Erythroblast (primary cell): ENCODE measurements around the gene C1QTNF12.
A peak's percentile ranks its signal among the peaks of the same experiment; 100 is the strongest.

Experiments used
- DNase-seq, 2 experiments: peaks; one replicate each; lab custom pipeline; 2025; lab: John Stamatoyannopoulos, UW
- GATA1 ChIP-seq: IDR thresholded peaks from 2 replicates; pipeline ENCODE4 v1.6.1; 2011; ENCODE audit warnings: low read depth, mild to moderate bottlenecking, control low read depth, low read length, moderate library complexity
- POLR2A ChIP-seq: IDR thresholded peaks from 2 replicates; pipeline ENCODE4 v1.6.1; 2011; ENCODE audit warnings: mild to moderate bottlenecking, low read length

The C1QTNF12 gene

DNA sequence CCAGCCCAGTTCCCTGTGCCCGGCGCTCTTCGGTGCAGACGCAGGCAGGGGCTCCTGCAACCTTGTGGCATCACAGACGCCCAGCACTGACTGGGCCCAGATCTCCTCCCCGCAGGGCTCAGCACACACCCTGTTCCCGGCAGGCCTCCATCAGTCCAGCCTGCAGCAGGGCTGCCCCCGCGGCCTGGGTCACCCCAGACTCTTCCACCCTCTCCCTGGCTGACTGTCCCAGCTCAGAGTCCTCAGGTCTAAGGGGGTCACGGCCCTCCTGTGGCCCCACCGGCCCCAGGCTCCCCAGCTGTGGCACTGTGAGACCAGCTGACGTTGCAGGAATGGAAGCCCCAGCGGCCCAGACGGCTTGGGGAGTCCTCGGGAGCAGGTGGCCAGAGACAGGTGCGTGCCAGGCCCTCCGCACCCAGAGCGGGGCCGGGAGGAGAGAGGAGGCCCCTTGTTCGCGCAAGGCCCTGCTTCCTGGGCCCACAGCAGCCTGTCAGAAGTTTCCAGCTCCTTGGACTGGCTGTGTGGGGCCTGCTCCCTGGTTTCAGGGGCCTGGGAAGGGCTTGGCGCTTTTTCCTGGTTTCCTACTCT lies 10.3 kb downstream of the C1QTNF12 start:
- TF ChIP-seq GATA1 (no peak), POLR2A (no peak)
- no peak for DNase-seq

DNA sequence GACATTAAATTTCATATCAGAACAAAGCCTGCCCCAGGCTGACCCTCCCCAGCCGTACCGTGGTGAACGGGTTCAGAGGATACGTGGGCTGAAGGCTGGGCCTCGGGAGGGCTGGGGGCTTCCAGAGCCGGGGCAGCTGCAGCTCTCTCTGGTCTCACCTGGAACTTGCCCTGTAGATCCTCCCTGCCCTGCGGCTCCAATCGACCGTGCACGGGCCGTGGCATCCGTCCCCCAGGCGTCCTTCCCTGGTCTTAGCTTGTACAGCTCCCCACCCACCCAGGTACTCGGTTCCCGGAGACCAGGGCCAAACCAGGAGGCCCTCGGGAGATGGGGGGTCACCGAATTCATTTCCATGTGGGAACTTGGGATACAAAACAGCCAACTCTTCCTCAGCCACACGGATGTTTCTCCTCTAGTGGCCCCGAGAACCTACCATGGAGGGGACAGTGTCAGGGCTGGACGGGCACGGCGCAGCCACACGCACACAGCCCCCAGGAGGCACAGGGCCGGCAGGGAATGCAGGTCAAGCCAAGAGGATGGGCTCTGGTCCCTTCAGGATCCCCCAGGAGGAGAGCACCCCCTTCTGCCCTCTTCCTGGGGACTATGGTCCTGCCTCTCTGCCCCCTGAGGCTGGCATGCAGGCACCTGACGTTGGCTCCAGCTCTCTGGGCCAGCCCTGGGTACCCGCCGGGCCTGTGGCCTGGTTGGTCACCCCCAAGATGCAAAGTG lies 11.3 kb downstream of the C1QTNF12 start:
- no peak for DNase-seq
- TF ChIP-seq GATA1 (no peak), POLR2A (no peak)

DNA sequence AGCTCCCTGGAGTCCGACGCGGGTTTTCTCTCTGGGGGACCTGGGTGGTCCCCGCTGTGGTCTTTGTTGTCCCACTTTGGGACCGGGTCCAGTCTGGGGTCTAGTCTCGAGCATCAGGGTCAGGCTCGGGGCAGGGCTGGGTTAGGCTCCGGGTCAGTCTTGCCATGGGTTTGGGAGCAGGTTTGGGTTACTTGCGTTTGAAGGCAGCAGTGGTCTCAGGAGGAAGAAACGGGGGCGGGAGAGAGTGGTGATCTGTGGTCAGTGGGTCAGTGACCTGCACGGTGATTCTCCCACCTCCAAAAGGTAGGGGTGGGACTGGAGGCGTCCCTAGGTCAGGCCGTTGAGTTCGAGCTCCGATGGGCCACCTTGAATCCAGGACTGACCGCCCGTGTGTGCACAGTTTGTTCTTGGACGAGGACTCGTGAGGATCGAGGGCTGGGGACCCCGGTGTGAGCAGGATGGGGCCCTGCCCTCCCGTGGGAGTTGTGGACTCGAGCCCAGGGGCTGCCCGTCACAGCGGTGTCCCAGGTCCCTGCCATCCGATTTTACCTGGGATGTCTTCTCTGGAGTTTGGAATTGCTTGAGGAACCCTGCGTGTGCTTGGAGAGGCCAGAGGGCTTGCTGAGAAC lies 12.2 kb downstream of the C1QTNF12 start:
- TF ChIP-seq GATA1, result no peak
- TF ChIP-seq POLR2A, result no peak
- no peak for DNase-seq

DNA sequence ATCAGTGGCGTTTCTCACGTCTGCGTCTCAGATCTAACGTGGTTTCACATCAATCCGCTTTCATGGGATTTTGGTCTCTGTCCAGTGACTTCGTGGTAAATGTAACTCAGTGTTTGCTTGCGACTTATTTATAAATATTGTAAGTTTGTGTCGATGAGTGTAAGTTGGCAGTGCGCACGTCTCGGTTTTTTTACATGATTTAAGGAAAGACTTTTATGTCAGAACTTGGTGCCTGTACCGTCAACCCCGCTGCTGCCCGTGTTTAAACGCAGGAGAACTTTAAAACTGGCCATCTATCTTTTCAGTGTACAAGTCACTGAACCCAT lies 13.0 kb downstream of the C1QTNF12 start:
- no peak for DNase-seq
- TF ChIP-seq POLR2A (no peak), GATA1 (no peak)

DNA sequence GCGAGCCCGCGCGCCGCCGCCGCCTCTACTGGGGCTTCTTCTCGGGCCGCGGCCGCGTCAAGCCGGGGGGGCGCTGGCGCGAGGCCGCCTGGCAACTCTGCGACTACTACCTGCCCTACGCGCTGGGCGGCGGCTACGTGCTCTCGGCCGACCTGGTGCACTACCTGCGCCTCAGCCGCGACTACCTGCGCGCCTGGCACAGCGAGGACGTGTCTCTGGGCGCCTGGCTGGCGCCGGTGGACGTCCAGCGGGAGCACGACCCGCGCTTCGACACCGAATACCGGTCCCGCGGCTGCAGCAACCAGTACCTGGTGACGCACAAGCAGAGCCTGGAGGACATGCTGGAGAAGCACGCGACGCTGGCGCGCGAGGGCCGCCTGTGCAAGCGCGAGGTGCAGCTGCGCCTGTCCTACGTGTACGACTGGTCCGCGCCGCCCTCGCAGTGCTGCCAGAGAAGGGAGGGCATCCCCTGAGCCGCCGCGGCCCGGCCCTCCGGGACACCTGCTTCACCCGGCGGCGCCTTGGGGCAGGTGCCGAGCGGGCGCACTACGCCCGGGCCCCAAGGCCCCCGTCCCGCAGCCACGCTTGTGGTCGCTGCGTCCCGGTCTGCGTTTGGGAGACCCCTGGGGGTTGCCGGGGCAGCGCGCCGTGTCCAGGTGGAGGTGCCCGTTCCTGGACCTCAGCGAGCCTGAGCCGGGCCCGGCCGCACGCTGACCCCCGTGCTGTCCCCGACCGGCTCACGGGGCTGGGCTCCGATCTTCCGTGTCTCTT lies 13.5 kb downstream of the C1QTNF12 start:
- DNase-seq, result no peak
- TF ChIP-seq POLR2A (no peak), GATA1 (no peak)

DNA sequence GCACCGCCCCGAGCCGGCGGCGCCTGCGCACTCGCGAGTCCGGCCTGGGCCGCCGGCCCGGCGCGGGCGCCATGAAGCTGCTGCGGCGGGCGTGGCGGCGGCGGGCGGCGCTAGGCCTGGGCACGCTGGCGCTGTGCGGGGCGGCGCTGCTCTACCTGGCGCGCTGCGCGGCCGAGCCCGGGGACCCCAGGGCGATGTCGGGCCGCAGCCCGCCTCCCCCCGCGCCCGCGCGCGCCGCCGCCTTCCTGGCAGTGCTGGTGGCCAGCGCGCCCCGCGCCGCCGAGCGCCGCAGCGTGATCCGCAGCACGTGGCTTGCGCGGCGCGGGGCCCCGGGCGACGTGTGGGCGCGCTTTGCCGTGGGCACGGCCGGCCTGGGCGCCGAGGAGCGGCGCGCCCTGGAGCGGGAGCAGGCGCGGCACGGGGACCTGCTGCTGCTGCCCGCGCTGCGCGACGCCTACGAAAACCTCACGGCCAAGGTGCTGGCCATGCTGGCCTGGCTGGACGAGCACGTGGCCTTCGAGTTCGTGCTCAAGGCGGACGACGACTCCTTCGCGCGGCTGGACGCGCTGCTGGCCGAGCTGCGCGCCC lies 14.2 kb downstream of the C1QTNF12 start, which contains the start of gene B3GALT6:
B3GALT6 (plus strand) TSS at position 30 of the 588 bp plus-strand sequence; CDS start at position 72, 42 bp downstream.
- TF ChIP-seq GATA1 (no peak), POLR2A (no peak)
- DNase-seq, result no peak

DNA sequence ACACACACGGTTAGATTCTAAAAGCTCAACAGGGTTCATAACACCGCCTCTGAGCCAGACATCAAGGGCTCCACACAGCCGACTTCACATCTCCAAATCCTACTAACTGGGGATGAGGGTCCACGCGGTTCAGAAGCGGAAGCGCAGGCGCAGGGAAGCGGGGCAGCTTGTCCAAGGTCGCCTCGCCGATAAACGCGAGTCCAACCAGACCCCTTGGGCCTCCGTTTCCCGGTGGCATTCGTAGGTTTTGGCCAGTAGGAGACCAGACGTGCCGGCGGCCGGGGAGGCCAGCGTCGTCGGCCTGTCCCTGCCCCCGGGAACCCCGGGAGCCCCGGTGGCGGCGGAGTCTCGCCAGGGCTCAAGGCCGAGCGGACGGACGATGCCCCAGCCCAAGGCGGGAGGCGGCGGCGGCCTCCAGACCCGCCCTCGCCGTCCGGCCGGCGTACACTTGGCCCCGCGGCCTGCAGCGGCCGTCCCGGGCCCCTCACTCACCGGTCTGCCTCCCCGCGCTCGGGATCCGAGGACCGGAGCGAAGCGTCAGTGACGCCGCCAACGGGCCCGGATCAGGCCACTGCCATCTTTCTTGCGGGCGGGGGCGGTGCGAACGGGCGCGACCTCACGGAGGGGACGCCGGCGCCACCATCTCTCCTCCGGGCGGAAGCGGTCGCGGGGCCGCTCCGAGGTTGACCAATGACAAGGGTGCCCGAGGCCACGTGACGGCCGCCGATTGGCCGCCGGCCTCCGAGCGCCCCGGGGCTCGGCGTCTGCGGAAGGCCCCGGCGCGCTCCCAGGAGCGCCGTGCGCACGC lies 14.9 kb downstream of the C1QTNF12 start, which contains the start of gene SDF4:
SDF4 (minus strand) TSS at position 602 of the 808 bp plus-strand sequence. CDS start 3,229 bp downstream, outside the sequence.
- TF ChIP-seq POLR2A (peak; percentile 75), GATA1 (no peak)
- peak; percentile 98 to 99 for DNase-seq

DNA sequence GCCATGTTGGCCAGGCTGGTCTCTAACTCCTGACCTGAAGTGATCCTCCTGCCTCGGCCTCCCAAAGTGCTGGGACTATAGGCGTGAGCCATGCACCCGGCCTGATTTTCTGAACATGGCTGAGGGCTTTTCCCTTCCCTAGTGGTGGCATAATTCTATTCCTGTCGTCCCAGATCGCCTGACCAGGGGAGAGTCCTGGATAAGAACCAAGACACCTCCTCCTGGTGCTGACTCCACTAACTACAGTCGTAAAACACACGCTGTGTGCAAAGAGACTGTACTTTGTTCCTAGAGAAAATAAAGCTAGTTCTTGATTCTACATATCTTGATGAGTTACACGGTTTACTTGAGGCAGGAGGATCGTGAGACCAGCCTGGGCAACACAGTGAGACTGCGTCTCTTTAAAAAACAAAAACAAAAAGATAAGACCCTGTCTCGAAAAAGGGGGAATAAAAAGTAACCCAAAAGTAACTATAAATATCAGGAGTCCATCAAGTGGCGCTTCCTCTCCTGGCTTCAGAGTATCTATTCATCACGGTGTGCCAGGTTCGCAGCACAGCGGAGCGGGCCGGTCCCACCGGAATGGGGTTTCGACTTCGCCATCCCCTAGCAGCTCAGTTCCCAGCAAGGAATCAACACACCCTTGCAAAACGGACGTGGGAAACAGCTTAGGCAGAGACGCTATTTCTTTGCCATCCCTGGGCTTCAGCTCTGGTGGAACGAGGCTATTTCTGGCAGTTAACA lies 15.7 kb downstream of the C1QTNF12 start:
- DNase-seq, result peak; percentile 40 to 60
- TF ChIP-seq GATA1, result no peak
- no peak for TF ChIP-seq POLR2A

DNA sequence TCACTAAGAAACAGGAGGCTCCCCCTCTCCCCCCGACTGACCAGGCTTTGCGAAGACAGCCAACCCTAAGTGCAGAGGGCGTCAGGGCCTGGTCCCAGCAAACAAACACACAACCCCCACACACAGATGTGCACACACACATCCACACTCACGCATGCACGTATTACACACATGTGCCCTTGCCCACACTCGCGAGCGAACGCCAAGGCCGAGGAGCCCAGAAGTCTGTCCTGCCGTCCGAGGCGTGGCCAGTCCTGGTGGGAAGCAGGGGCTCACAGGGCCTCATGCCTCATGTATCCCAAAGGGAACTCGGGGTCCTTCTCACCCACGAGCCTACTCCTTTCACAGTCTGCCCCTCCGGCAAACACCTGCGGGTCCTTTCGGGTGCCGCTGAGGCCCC lies 16.8 kb downstream of the C1QTNF12 start:
- TF ChIP-seq POLR2A (no peak), GATA1 (no peak)
- no peak for DNase-seq

DNA sequence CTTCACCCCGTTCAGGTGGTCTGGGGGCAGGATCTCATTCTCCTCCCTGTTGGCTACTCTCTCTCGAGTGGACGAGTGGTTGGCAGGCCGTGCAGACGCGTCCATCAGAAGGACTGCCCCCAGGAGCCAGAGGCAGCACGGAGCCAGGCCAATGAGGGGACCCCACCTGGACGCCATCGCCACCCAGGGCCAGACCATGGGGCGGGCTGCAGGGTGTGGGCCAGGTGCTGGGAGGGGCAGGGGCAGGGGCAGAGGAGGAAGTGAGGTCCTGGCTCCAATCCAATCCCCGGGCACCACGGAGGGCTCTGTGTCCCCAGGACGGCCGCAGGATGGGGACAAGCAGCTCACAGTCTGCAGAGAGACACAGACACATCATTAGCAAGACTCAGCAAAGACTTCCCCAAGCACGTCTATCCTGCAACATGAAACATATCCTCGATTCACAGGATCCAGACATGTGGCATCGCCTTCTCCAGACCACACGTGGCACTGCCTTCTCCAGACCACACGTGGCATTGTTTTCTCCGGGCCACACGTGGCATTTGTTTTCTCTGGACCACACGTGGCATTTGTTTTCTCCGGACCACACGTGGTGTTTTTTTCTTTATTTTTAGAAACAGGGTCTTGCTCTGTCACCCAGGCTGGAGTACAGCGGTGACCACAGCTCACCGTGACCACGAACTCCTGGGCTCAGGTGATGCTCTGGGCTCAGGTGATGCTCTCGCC lies 17.8 kb downstream of the C1QTNF12 start:
- peak; percentile 18 to 37 for DNase-seq
- TF ChIP-seq GATA1 (no peak), POLR2A (no peak)

DNA sequence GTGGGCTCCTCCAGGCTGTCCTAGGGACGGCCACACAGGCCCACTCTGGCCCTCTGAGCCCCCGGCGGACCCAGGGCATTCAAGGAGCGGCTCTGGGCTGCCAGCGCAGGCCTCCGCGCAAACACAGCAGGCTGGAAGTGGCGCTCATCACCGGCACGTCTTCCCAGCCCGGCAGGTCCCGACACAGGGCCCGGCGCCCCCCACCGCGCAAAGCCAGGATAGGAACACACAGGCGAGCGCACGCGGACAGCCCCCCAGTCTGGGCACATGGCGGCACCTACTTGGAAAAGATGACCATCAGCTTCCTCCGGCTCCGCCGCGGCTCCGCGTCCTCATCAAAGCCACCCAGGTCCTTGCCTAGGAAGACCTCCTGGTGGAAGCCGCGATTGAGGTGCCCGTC lies 18.3 kb downstream of the C1QTNF12 start:
- TF ChIP-seq GATA1, result no peak
- TF ChIP-seq POLR2A, result no peak
- DNase-seq, result no peak

DNA sequence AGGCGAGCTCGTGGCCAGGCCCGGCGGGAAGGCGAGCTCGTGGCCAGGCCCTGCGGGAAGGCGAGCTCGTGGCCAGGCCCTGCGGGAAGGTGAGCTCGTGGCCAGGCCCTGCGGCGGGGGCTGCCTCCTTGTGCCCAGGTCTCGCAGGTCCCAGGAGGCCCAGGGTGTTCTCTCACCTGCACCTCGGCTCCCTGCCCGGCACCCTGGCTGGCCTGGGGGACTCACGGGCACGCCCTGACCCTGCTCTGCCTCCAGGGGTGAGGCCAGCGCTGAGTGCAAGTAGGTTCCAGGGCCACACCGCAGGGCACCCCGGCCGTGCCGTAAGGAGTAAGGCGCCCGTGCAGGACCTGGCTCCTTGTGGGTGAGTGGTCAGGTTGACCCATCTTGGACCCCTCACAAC lies 19.1 kb downstream of the C1QTNF12 start:
- TF ChIP-seq GATA1, result no peak
- no peak for TF ChIP-seq POLR2A
- no peak for DNase-seq
